ENCODE data around the gene GDPD4. TPM values are rescaled to one million over a fixed set of nuclear protein-coding genes. Genes with fewer than 3 reads are reported as not detected.

The GDPD4 gene
- total RNA-seq, 1 experiment from 2014 or later: not detected

GRCh38 chr11:77269484-77270123 is 31.9 kb downstream of the GDPD4 start:
- H3K4me1 Mint-ChIP-seq (ENCODE audit: insufficient read depth, unreplicated experiment): peaks cover 16% of the 10 kb centered on the region
- POLR2A ChIA-PET: no interaction called here
- H3K9me3 Mint-ChIP-seq (ENCODE audit: unreplicated experiment): no peaks in the 10 kb centered on the region
- intact Hi-C loops (cut with micrococcal nuclease): no loop called here
- no TSS peak for BruUV-seq (replicated peaks)
- H3K27me3 Mint-ChIP-seq (ENCODE audit: insufficient read depth, unreplicated experiment): no peaks in the 10 kb centered on the region
- CTCF ChIA-PET: no interaction called here
- H3K36me3 Mint-ChIP-seq (ENCODE audit: insufficient read depth, unreplicated experiment): no peaks in the 10 kb centered on the region
- H3K27ac Mint-ChIP-seq (ENCODE audit: low read depth, unreplicated experiment): no peak overlapping the region
- TF ChIP-seq, protein P1, sequence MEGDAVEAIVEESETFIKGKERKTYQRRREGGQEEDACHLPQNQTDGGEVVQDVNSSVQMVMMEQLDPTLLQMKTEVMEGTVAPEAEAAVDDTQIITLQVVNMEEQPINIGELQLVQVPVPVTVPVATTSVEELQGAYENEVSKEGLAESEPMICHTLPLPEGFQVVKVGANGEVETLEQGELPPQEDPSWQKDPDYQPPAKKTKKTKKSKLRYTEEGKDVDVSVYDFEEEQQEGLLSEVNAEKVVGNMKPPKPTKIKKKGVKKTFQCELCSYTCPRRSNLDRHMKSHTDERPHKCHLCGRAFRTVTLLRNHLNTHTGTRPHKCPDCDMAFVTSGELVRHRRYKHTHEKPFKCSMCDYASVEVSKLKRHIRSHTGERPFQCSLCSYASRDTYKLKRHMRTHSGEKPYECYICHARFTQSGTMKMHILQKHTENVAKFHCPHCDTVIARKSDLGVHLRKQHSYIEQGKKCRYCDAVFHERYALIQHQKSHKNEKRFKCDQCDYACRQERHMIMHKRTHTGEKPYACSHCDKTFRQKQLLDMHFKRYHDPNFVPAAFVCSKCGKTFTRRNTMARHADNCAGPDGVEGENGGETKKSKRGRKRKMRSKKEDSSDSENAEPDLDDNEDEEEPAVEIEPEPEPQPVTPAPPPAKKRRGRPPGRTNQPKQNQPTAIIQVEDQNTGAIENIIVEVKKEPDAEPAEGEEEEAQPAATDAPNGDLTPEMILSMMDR (IDR thresholded peaks at IDR 0.05; ENCODE audit: unreplicated experiment): no peak
- DNase-seq (ENCODE audit: unreplicated experiment): no peak
- no peak overlapping the region for H3K4me3 Mint-ChIP-seq (ENCODE audit: unreplicated experiment)

DNA sequence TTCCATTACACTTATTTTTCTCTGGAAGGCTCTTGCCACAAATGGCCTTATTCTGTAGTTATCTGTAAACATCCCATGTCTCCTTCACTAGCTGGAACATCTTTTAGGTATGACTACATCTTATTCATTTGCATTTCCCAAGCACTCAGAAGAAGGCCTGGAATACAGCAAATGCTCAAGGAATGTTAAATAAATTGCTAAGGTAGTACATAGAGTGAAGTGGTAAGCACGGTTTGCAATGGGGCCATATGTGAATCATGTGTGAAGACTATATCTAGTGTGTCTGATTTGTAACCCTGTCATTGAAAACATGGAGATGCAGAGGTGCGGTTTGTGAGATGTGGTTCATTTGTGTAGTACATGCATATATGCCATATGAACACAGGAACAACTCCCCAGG is 33.5 kb downstream of the GDPD4 start:
- no peak for DNase-seq (ENCODE audit: unreplicated experiment)
- H3K27me3 Mint-ChIP-seq (ENCODE audit: insufficient read depth, unreplicated experiment): no peaks in the 10 kb centered on the region
- H3K9me3 Mint-ChIP-seq (ENCODE audit: unreplicated experiment): no peaks in the 10 kb centered on the region
- H3K36me3 Mint-ChIP-seq (ENCODE audit: insufficient read depth, unreplicated experiment): no peaks in the 10 kb centered on the region
- BruUV-seq (replicated peaks): no TSS peak
- intact Hi-C loops (cut with micrococcal nuclease): no loop called here
- TF ChIP-seq, protein P1 (IDR thresholded peaks at IDR 0.05; ENCODE audit: unreplicated experiment): no peak
- ChIA-PET POLR2A (no interaction called here), CTCF (no interaction called here)
- H3K4me1 Mint-ChIP-seq (ENCODE audit: insufficient read depth, unreplicated experiment): peaks cover 16% of the 10 kb centered on the region
- peak overlapping the region; percentile 28 for H3K27ac Mint-ChIP-seq (ENCODE audit: low read depth, unreplicated experiment)
- no peak overlapping the region for H3K4me3 Mint-ChIP-seq (ENCODE audit: unreplicated experiment)

DNA sequence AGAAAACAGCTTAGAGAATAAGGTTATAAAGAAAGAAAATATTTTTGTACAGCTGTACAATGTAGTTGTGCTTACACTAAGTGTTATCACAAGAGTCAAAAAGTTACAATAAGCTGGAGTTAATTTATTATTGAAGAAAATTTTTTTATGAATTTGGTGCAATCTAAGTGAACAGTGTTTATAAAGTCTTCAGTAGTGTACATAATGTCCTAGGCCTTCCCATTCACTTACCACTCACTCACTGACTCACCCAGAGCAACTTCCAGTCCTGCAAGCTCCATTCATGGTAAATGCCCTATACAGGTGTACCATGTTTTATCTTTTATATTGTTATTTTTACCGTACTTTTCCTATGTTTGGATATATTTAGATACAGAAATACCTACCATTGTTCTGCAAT is 34.7 kb downstream of the GDPD4 start:
- intact Hi-C loops (cut with micrococcal nuclease): no loop called here
- TF ChIP-seq, protein P1 (IDR thresholded peaks at IDR 0.05; ENCODE audit: unreplicated experiment): no peak
- BruUV-seq (replicated peaks): no TSS peak
- no peak for DNase-seq (ENCODE audit: unreplicated experiment)
- POLR2A ChIA-PET: interaction anchor here (1.0 kb wide), 1 partner anchor 141 kb away, joined by 4 read pairs; no protein-coding TSS in a partner anchor
- CTCF ChIA-PET: interaction anchor here (1.0 kb wide), 1 partner anchor 20 kb away, joined by 5 read pairs; no protein-coding TSS in a partner anchor
- H3K4me3 Mint-ChIP-seq (ENCODE audit: unreplicated experiment): no peak overlapping the region
- H3K9me3 Mint-ChIP-seq (ENCODE audit: unreplicated experiment): no peaks in the 10 kb centered on the region
- no peak overlapping the region for H3K27ac Mint-ChIP-seq (ENCODE audit: low read depth, unreplicated experiment)
- H3K4me1 Mint-ChIP-seq (ENCODE audit: insufficient read depth, unreplicated experiment): peaks cover 16% of the 10 kb centered on the region
- H3K27me3 Mint-ChIP-seq (ENCODE audit: insufficient read depth, unreplicated experiment): no peaks in the 10 kb centered on the region
- H3K36me3 Mint-ChIP-seq (ENCODE audit: insufficient read depth, unreplicated experiment): no peaks in the 10 kb centered on the region

DNA sequence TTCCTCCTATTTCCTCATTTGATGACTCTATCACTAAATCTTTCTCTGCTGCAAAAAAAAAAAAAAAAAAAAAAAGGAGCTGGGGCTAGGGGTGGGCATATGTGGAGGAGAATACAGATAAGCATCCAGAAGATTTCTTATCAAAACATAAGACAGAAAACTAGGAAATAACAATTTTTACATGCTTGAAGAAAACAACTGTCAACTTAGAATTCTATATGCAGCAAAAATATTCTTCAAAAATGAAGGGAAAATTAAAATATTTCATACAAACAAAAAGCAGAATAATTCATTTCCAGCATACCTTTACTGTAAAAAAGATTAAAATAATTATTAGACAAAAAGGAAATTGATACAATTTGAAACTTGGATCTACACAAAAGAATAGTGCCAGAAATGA is 38.7 kb downstream of the GDPD4 start:
- Mint-ChIP-seq H3K4me1 (ENCODE audit: insufficient read depth, unreplicated experiment) (peaks cover 11% of the 10 kb centered on the region), H3K27ac (ENCODE audit: low read depth, unreplicated experiment) (no peak overlapping the region), H3K36me3 (ENCODE audit: insufficient read depth, unreplicated experiment) (no peaks in the 10 kb centered on the region), H3K9me3 (ENCODE audit: unreplicated experiment) (no peaks in the 10 kb centered on the region), H3K27me3 (ENCODE audit: insufficient read depth, unreplicated experiment) (no peaks in the 10 kb centered on the region), H3K4me3 (ENCODE audit: unreplicated experiment) (no peak overlapping the region)
- DNase-seq (ENCODE audit: unreplicated experiment): no peak
- TF ChIP-seq, protein P1 (IDR thresholded peaks at IDR 0.05; ENCODE audit: unreplicated experiment): no peak
- no TSS peak for BruUV-seq (replicated peaks)
- CTCF ChIA-PET: no interaction called here
- POLR2A ChIA-PET: interaction anchor here (0.7 kb wide), 1 partner anchor 198 kb away, joined by 3 read pairs; no protein-coding TSS in a partner anchor
- intact Hi-C loops (cut with micrococcal nuclease): no loop called here
